Measurements from ENCODE around the gene SLAIN1. TPM values are rescaled to one million over a fixed set of nuclear protein-coding genes. Genes with fewer than 3 reads are reported as not detected.
A peak's percentile ranks its signal among the peaks of the same experiment; 100 is the strongest.

Gene SLAIN1
- total RNA-seq, 3 donors from 2014 or later: 20.8 to 23.0 (median 22.0) TPM

GRCh38 chr13:77751513-77752456 lies 54.3 kb downstream of the SLAIN1 start:
- ATAC-seq: peak; percentile 77 to 80
- Mint-ChIP-seq H3K27me3 (ENCODE audit: low read depth) (no peaks in the 10 kb centered on the region), H3K9me3 (no peaks in the 10 kb centered on the region), H3K4me1 (ENCODE audit: low read depth) (peaks cover 18% of the 10 kb centered on the region), H3K36me3 (ENCODE audit: insufficient read depth) (peaks cover 30% of the 10 kb centered on the region), H3K4me3 (no peak overlapping the region)
- peak; percentile 18 for DNase-seq

GRCh38 chr13:77752512-77753069 lies 55.1 kb downstream of the SLAIN1 start:
- H3K9me3 Mint-ChIP-seq: no peaks in the 10 kb centered on the region
- peaks cover 18% of the 10 kb centered on the region for H3K4me1 Mint-ChIP-seq (ENCODE audit: low read depth)
- H3K4me3 Mint-ChIP-seq: no peak overlapping the region
- ATAC-seq: no peak
- peaks cover 25% of the 10 kb centered on the region for H3K36me3 Mint-ChIP-seq (ENCODE audit: insufficient read depth)
- no peak for DNase-seq
- no peaks in the 10 kb centered on the region for H3K27me3 Mint-ChIP-seq (ENCODE audit: low read depth)

- Mint-ChIP-seq H3K36me3 (ENCODE audit: insufficient read depth) (peaks cover 52% of the 10 kb centered on the region), H3K4me3 (no peak overlapping the region), H3K4me1 (ENCODE audit: low read depth) (peaks cover 4% of the 10 kb centered on the region)
Measured at GRCh38 chr13:77760893-77761292, 63.4 kb downstream of the SLAIN1 start.

GRCh38 chr13:77767413-77767812 lies 69.9 kb downstream of the SLAIN1 start:
- ATAC-seq: no peak
- peaks cover 44% of the 10 kb centered on the region for H3K36me3 Mint-ChIP-seq (ENCODE audit: insufficient read depth)
- H3K27me3 Mint-ChIP-seq (ENCODE audit: low read depth): no peaks in the 10 kb centered on the region
- H3K9me3 Mint-ChIP-seq: no peaks in the 10 kb centered on the region
- DNase-seq: no peak
- H3K4me1 Mint-ChIP-seq (ENCODE audit: low read depth): no peaks in the 10 kb centered on the region
- H3K4me3 Mint-ChIP-seq: no peak overlapping the region

More at GRCh38 chr13:77760893-77761292, 63.4 kb downstream of the SLAIN1 start:
- ATAC-seq: no peak
- DNase-seq: no peak
- H3K27me3 Mint-ChIP-seq (ENCODE audit: low read depth): no peaks in the 10 kb centered on the region
- no peaks in the 10 kb centered on the region for H3K9me3 Mint-ChIP-seq

GRCh38 chr13:77774181-77774580 lies 76.7 kb downstream of the SLAIN1 start:
- no peak for ATAC-seq
- Mint-ChIP-seq H3K27me3 (ENCODE audit: low read depth) (no peaks in the 10 kb centered on the region), H3K4me1 (ENCODE audit: low read depth) (no peaks in the 10 kb centered on the region), H3K9me3 (no peaks in the 10 kb centered on the region), H3K36me3 (ENCODE audit: insufficient read depth) (peaks cover 3% of the 10 kb centered on the region), H3K4me3 (no peak overlapping the region)
- DNase-seq: no peak

- Mint-ChIP-seq H3K36me3 (ENCODE audit: insufficient read depth) (peaks cover 1% of the 10 kb centered on the region), H3K9me3 (no peaks in the 10 kb centered on the region), H3K4me1 (ENCODE audit: low read depth) (peaks cover 10% of the 10 kb centered on the region), H3K27me3 (ENCODE audit: low read depth) (no peaks in the 10 kb centered on the region), H3K4me3 (no peak overlapping the region)
- ATAC-seq (no peak), DNase-seq (no peak)
Measured at GRCh38 chr13:77776704-77777103, 79.2 kb downstream of the SLAIN1 start.

- DNase-seq (no peak), ATAC-seq (peak; percentile 40 to 65)
- no peaks in the 10 kb centered on the region for H3K36me3 Mint-ChIP-seq (ENCODE audit: insufficient read depth)
- H3K4me3 Mint-ChIP-seq: no peak overlapping the region
- H3K27me3 Mint-ChIP-seq (ENCODE audit: low read depth): no peaks in the 10 kb centered on the region
- H3K9me3 Mint-ChIP-seq: no peaks in the 10 kb centered on the region
- peaks cover 10% of the 10 kb centered on the region for H3K4me1 Mint-ChIP-seq (ENCODE audit: low read depth)
Measured at GRCh38 chr13:77779552-77780272, 82.2 kb downstream of the SLAIN1 start.

GRCh38 chr13:77781808-77782207 lies 84.3 kb downstream of the SLAIN1 start:
- DNase-seq: no peak
- no peaks in the 10 kb centered on the region for H3K36me3 Mint-ChIP-seq (ENCODE audit: insufficient read depth)
- no peaks in the 10 kb centered on the region for H3K9me3 Mint-ChIP-seq
- ATAC-seq: no peak
- H3K27me3 Mint-ChIP-seq (ENCODE audit: low read depth): no peaks in the 10 kb centered on the region
- H3K4me3 Mint-ChIP-seq: no peak overlapping the region
- peaks cover 10% of the 10 kb centered on the region for H3K4me1 Mint-ChIP-seq (ENCODE audit: low read depth)

GRCh38 chr13:77784515-77784914 lies 87.0 kb downstream of the SLAIN1 start:
- Mint-ChIP-seq H3K36me3 (ENCODE audit: insufficient read depth) (peaks cover 9% of the 10 kb centered on the region), H3K4me1 (ENCODE audit: low read depth) (peaks cover 9% of the 10 kb centered on the region), H3K9me3 (peaks cover 2% of the 10 kb centered on the region), H3K27me3 (ENCODE audit: low read depth) (no peaks in the 10 kb centered on the region), H3K4me3 (no peak overlapping the region)
- DNase-seq (no peak), ATAC-seq (no peak)

GRCh38 chr13:77786695-77787287 lies 89.3 kb downstream of the SLAIN1 start:
- no peak for DNase-seq
- no peaks in the 10 kb centered on the region for H3K4me1 Mint-ChIP-seq (ENCODE audit: low read depth)
- H3K27me3 Mint-ChIP-seq (ENCODE audit: low read depth): peaks cover 5% of the 10 kb centered on the region
- peaks cover 9% of the 10 kb centered on the region for H3K36me3 Mint-ChIP-seq (ENCODE audit: insufficient read depth)
- H3K4me3 Mint-ChIP-seq: no peak overlapping the region
- peaks cover 8% of the 10 kb centered on the region for H3K9me3 Mint-ChIP-seq
- ATAC-seq: no peak

GRCh38 chr13:77789376-77789775 lies 91.9 kb downstream of the SLAIN1 start:
- ATAC-seq: no peak
- Mint-ChIP-seq H3K4me3 (no peak overlapping the region), H3K36me3 (ENCODE audit: insufficient read depth) (peaks cover 11% of the 10 kb centered on the region), H3K9me3 (peaks cover 30% of the 10 kb centered on the region), H3K27me3 (ENCODE audit: low read depth) (peaks cover 5% of the 10 kb centered on the region), H3K4me1 (ENCODE audit: low read depth) (no peaks in the 10 kb centered on the region)
- DNase-seq: no peak

GRCh38 chr13:77800219-77800618 lies 102.7 kb downstream of the SLAIN1 start:
- ATAC-seq (no peak), DNase-seq (no peak)
- no peak overlapping the region for H3K4me3 Mint-ChIP-seq
- peaks cover 4% of the 10 kb centered on the region for H3K27me3 Mint-ChIP-seq (ENCODE audit: low read depth)
- no peaks in the 10 kb centered on the region for H3K36me3 Mint-ChIP-seq (ENCODE audit: insufficient read depth)
- H3K9me3 Mint-ChIP-seq: peaks cover 1% of the 10 kb centered on the region
- no peaks in the 10 kb centered on the region for H3K4me1 Mint-ChIP-seq (ENCODE audit: low read depth)

- Mint-ChIP-seq H3K36me3 (ENCODE audit: insufficient read depth) (no peaks in the 10 kb centered on the region), H3K9me3 (no peaks in the 10 kb centered on the region), H3K4me3 (no peak overlapping the region), H3K27me3 (ENCODE audit: low read depth) (peaks cover 11% of the 10 kb centered on the region), H3K4me1 (ENCODE audit: low read depth) (no peaks in the 10 kb centered on the region)
- no peak for ATAC-seq
- no peak for DNase-seq
Measured at GRCh38 chr13:77806518-77806917, 109.0 kb downstream of the SLAIN1 start.

- H3K4me1 Mint-ChIP-seq (ENCODE audit: low read depth): no peaks in the 10 kb centered on the region
- DNase-seq (no peak), ATAC-seq (no peak)
- no peaks in the 10 kb centered on the region for H3K36me3 Mint-ChIP-seq (ENCODE audit: insufficient read depth)
- H3K4me3 Mint-ChIP-seq: no peak overlapping the region
- H3K9me3 Mint-ChIP-seq: no peaks in the 10 kb centered on the region
- peaks cover 8% of the 10 kb centered on the region for H3K27me3 Mint-ChIP-seq (ENCODE audit: low read depth)
Measured at GRCh38 chr13:77807431-77808135, 110.1 kb downstream of the SLAIN1 start.

All from activated T-cell treated with anti-CD3 and anti-CD28 coated beads, Interleukin-2, amount 50 U/mL, for 4 hours (primary cell).